Measurements from ENCODE around the gene HJURP. TPM values are rescaled to one million over a fixed set of nuclear protein-coding genes. Genes with fewer than 3 reads are reported as not detected.

The HJURP gene
- total RNA-seq, 1 experiment from 2014 or later: 49.7 TPM

- no peak for TF ChIP-seq CTCF (conservative IDR thresholded peaks at IDR 0.05)
- Mint-ChIP-seq H3K4me1 (peaks cover 25 to 26% of the 10 kb centered on the region in 2 experiments), H3K27ac (no peak overlapping the region), H3K9me3 (no peaks in the 10 kb centered on the region), H3K27me3 (ENCODE audit: low read depth) (no peaks in the 10 kb centered on the region), H3K4me3 (no peak overlapping the region), H3K36me3 (ENCODE audit: insufficient read depth in 1 of 3, low read depth in 3 of 3) (peaks cover 71 to 88% (median 85%) of the 10 kb centered on the region in 3 experiments)
- DNase-seq: no peak
- H3K9me3 ChIP-seq (ENCODE audit: control insufficient read depth, low read depth, low read length): no peaks in the 10 kb centered on the region
- H2BK12ac ChIP-seq (ENCODE audit: insufficient read length, low read depth, low read length): no peak overlapping the region
- H3K56ac ChIP-seq (ENCODE audit: insufficient read length, low read depth, low read length): no peak overlapping the region
- peaks cover 13% of the 10 kb centered on the region for H3K79me1 ChIP-seq (ENCODE audit: insufficient read depth, low read depth, low read length, poor library complexity, severe bottlenecking)
- no peak overlapping the region for H2AFZ ChIP-seq (ENCODE audit: low read length)
- no peak overlapping the region for H2BK15ac ChIP-seq (ENCODE audit: low read depth, low read length)
- no peaks in the 10 kb centered on the region for H3K23me2 ChIP-seq (ENCODE audit: insufficient read length, low read depth, low read length, poor library complexity, severe bottlenecking)
- H4K5ac ChIP-seq (ENCODE audit: insufficient read length, low read depth, low read length): no peak overlapping the region
- no peak overlapping the region for H3K23ac ChIP-seq (ENCODE audit: insufficient read length, low read depth, low read length)
- H3K14ac ChIP-seq (ENCODE audit: insufficient read depth, low read length): no peak overlapping the region
- no peak overlapping the region for H3T11ph ChIP-seq (ENCODE audit: low read length)
- peaks cover 22% of the 10 kb centered on the region; the same call in 1 of the 2 replicates for H3K79me2 ChIP-seq (ENCODE audit: insufficient read depth, low read length)
- H2BK120ac ChIP-seq (ENCODE audit: low read depth, low read length, poor library complexity, severe bottlenecking): no peak overlapping the region
- WGBS (ENCODE audit: extremely low coverage, insufficient read length, low lambda C conversion rate): no CpG with 5 or more reads among the region's 9 CpGs
- H3K18ac ChIP-seq (ENCODE audit: insufficient read length, low read depth, low read length): no peak overlapping the region
- no peaks in the 10 kb centered on the region for H3K27me3 ChIP-seq (ENCODE audit: insufficient read depth, low read length)
- H4K20me1 ChIP-seq (ENCODE audit: control insufficient read depth, insufficient read depth, insufficient read length): peaks cover 4% of the 10 kb centered on the region
- no peak overlapping the region for H4K8ac ChIP-seq (replicated peaks; ENCODE audit: insufficient read length, low read depth, low read length)
- no peak overlapping the region for H4K91ac ChIP-seq (ENCODE audit: insufficient read length, low read depth, low read length)
- no peak overlapping the region for H2AK5ac ChIP-seq (ENCODE audit: insufficient read length, low read length)
- H3K4me1 ChIP-seq (ENCODE audit: insufficient read depth, low read length): no peaks in the 10 kb centered on the region
- no peak overlapping the region for H2BK5ac ChIP-seq (ENCODE audit: insufficient read length, low read length)
- no peak overlapping the region for H3K9ac ChIP-seq (ENCODE audit: extremely low read depth, insufficient read length, low read length)
- no peak overlapping the region for H2BK20ac ChIP-seq (ENCODE audit: low read depth, low read length, poor library complexity, severe bottlenecking)
- H3K4ac ChIP-seq (ENCODE audit: low read depth, low read length): no peak overlapping the region
- no peak overlapping the region for H3K4me2 ChIP-seq (ENCODE audit: insufficient read depth, insufficient read length, low read length)
- H3K27ac ChIP-seq (ENCODE audit: insufficient read length, low read depth, low read length): no peak overlapping the region
These were observed 16.6 kb downstream of the HJURP start for GRCh38 chr2:233837694-233838229.

All from H9 (cell line).